GM21737 (cell line): Measurements from ENCODE around the gene C9orf50.
A peak's percentile ranks its signal among the peaks of the same experiment; 100 is the strongest.
"Not testable (repeated sequence)": the region's sequence is repeated elsewhere in the genome, so short reads cannot be mapped to it uniquely, and the experiment has no call there.

Source experiments
- ATAC-seq: cut with Tn5 transposase; IDR thresholded peaks from one replicate; pipeline ENCODE4 v1.9.1; 2021; ENCODE audit warnings: mild to moderate bottlenecking, moderate library complexity; ENCODE audit not compliant: unreplicated experiment

The C9orf50 gene

GRCh38 chr9:129648092-129648763, 27.3 kb upstream of the C9orf50 start:
- ATAC-seq = no peak

- ATAC-seq = no peak
Measured at GRCh38 chr9:129647635-129648034, 26.7 kb upstream of the C9orf50 start.

- ATAC-seq = no peak
Measured at GRCh38 chr9:129646654-129647053, 25.8 kb upstream of the C9orf50 start.

GRCh38 chr9:129646252-129646651, 25.4 kb upstream of the C9orf50 start:
- ATAC-seq = no peak

- ATAC-seq = no peak
Measured at GRCh38 chr9:129644902-129645301, 24.0 kb upstream of the C9orf50 start.

- ATAC-seq = no peak
Measured at GRCh38 chr9:129644365-129644764, 23.5 kb upstream of the C9orf50 start.

- ATAC-seq = no peak
Measured at GRCh38 chr9:129643706-129644105, 22.8 kb upstream of the C9orf50 start.

- ATAC-seq = peak; percentile 84
Measured at GRCh38 chr9:129641750-129642585, 21.1 kb upstream of the C9orf50 start, which contains the start of gene ASB6. TSS of gene ASB6 (minus strand) at chr9:129642151. CDS start at chr9:129641999, 152 bp downstream.

- ATAC-seq = peak; percentile 7
Measured at GRCh38 chr9:129640871-129641749, 20.2 kb upstream of the C9orf50 start.

GRCh38 chr9:129640086-129640870, 19.4 kb upstream of the C9orf50 start:
- ATAC-seq = no peak

- no peak for ATAC-seq
Measured at GRCh38 chr9:129639756-129640085, 18.8 kb upstream of the C9orf50 start.

- ATAC-seq = no peak
Measured at GRCh38 chr9:129639034-129639630, 18.2 kb upstream of the C9orf50 start.

- ATAC-seq = no peak
Measured at GRCh38 chr9:129637673-129638439, 17.0 kb upstream of the C9orf50 start.

- no peak for ATAC-seq
Measured at GRCh38 chr9:129637102-129637501, 16.2 kb upstream of the C9orf50 start.

- not testable (repeated sequence) for ATAC-seq
Measured at GRCh38 chr9:129636343-129636742, 15.4 kb upstream of the C9orf50 start.

- no peak for ATAC-seq
Measured at GRCh38 chr9:129635099-129636065, 14.5 kb upstream of the C9orf50 start.

- ATAC-seq = no peak
Measured at GRCh38 chr9:129633848-129634247, 12.9 kb upstream of the C9orf50 start.

GRCh38 chr9:129633207-129633606, 12.3 kb upstream of the C9orf50 start:
- no peak for ATAC-seq
